NK-92 (cell line): ENCODE results near the gene ATAD3B.
"Not testable (repeated sequence)": the region's sequence is repeated elsewhere in the genome, so short reads cannot be mapped to it uniquely, and the experiment has no call there.

ENCODE experiments used
- DNase-seq: peaks from one replicate; lab custom pipeline; 2025; ENCODE audit not compliant: unreplicated experiment; lab: John Stamatoyannopoulos, UW

The ATAD3B gene

DNA sequence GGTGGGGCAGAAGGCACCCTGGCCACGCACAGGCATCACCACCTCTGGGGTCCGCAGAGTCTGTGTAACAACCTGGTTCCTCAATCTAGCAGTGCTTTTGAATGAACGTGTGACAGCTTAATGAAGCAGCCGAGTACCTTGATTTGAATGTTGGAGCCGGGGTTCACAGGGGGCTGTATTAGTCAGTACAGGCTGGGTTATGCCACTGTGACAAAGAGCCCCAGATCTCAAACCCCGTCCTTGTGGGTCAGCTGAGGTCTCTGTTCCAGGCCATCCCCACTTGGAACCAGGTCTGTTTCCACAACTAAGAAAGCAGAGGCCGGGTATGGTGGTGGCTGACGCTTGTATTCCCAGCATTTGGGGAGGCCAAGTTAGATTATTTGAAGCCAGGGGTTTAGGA lies 58.4 kb downstream of the ATAD3B start:
- DNase-seq, result no peak

DNA sequence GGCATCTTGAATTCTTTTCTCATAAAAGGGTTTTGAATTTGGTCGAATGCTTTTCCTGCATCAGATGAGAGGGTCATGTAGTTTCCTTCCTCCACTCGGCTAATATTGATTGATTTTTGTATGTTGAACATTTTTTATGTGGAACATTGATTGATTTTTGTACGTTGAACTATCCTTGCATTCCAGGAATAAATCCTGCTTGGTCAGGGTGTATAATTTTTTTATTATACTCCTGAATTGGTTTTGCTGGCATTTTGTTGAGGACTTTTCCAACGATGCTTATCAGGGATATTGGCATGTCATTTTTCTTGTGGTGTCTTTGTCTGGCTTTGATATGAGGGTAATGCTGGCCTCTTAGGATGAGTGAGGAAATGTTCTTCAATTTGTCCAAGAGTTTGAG lies 60.4 kb downstream of the ATAD3B start:
- DNase-seq, result no peak

DNA sequence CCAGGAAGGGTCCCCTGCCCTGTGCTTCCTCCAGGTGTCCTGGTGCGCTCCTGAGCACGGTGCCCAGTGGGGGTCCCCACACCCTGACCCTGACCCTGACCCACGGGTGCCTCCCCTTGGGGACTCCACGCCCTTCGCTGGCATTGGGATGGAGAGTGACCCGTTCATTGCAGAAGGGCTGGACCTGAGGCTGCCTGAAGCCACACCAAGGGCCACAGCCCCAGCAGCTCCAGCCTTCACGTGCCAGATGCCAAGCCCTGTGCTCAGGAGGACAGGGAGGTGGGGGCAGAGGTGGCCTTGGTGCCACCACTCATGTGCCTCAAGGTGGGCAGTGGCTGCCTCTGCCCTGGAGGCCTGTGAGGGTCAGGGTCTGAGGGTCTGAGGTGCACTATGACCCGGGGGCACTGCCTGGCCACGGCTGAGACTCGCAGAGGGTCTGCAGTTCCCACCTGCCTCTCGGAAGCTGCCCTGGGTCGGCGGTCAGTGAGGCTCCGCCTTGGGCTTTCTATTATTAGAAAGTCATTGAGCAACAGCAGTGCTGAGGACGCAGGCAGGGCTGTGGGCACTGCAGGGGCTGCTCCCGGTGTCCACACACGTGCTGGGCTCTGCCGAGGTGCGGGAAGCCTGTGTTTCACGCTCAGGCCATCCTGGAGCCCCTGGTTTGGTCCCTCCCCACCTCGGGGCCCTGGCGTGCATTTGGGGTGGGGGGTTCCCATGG lies 61.8 kb downstream of the ATAD3B start:
- not testable (repeated sequence) for DNase-seq

DNA sequence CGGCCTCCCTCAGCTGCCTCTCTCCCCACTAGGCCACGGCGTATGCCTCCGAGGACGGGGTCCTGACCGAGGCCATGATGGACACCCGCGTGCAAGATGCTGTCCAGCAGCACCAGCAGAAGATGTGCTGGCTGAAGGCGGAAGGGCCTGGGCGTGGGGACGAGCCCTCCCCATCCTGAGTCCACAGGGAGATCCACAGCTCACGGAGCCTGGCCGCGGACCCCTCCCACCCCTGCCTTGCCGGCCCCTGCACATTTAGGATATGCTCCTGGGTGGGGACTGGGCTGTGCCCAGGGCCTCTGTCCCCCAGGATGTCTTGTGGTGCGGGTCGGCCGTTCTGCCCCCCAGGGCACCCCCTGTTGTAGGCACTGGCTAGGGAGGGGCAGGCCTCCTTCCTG lies 62.3 kb downstream of the ATAD3B start:
- DNase-seq, result not testable (repeated sequence)

DNA sequence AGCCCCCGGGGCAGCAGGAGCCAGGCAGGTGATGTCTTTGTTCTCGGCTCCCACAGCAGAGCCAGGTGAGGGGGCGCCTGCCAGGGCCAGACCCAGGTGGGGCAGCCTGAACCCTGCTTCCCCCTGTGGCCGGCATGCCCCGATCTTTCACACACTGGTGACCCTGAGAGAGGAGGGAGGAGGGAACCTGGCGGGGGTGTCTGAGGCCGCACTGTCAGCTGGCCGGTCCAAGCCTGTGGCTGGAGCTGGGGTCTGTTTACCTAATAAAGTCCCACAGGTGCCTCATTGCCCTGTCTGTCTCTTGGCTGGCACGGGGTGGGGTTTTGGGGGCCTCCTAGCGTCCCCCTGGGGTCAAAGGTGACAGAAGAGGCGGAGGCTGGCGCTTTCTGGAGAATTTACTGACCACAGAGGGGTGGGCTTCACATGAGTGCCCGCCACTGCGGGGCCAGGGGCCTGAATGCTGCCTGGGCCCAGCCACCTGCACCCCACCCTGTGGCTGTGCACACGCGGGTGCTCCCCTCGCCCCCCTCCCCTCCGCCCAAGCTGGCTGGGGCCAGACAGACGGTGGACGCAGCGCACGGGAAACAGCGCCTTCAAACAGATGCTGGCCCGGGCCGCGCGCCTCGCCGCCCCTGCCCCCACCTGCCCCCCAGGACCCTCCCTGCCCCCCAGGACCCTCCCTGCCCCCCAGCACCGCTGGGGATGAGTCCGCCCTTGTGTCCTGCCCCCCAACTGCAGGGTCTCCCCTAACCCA lies 63.0 kb downstream of the ATAD3B start:
- DNase-seq, result no peak

DNA sequence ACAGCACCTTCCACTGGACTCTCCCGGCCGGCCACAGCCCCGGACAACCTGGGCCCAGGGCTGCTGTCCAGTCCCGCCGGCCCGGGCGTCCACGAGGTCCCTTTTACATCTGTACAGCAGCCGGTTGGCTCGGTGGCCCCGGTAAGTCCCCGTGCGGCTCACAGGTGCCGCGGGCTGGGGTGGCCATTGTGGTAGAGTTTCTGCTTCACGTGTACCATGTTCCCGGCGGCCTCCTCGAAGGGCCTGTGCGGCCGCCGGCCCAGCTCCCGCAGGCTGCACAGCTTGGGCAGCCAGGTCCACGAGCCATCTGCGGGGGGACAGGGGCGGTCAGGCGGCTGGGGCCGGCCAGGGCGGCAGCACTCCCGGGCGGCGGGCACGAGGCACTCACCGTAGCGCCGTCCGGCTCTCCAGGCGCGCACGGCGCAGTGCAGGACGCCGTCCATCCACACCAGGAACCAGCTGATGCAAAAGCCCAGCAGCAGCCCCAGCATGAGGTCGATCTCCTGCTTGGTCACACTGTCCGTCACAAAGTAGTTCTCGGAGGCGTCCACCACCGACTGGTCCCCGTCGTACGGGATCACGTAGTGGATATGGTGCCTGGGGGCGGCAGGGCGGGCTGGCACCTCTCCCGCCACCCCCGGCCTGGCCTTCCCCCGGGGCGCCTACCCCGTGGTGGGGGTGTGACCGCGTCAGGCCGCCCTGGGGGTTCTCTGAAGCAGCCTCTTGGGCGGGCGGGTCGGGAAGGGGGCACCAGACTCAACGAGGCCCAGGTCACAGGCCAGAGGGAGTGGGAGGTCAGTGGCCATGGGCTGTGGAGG lies 63.8 kb downstream of the ATAD3B start:
- no peak for DNase-seq

DNA sequence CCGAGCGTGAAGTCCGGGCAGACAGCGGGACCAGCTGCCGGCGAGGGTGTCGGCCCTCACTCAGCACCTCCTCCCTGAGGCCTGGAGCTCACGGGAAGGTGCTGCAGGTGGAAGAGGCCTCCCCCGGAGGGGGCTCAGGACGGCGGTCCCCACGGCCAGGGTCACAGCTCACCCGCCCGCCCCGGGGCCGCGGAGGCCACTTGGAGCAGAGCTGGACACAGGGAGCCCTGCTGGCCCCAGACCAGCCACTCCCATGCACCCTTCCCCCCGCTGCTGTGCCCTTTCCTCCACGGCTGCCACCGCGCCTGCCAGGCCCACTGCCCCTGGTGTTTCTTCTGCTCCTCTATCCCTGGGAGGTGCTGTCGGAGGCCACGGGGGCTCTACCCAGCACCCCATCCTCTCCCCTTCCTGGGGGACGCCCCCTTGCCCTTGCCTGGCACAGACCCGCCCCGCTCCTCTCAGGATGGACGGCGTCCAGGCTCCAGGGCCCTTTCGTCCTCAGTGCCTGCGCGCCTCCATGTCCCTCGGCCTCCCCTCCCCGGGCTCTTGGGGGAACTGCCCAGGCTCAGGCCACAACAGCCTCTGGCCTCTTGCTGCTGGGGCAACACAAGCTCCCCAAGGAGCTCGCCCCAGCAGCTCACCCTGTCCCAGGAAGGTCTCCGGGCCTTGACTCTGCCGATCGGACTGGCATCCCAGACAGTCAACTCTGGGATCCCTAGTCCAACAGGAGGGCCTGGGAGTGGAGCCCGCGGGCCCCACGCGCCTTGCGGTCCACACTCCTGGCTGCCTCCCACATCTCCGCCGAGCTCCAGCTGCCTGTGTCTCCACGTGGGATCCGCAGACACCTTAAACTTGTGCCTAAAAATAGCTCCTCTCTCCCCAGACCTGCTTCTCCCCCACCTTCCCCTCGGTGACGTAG lies 64.7 kb downstream of the ATAD3B start:
- no peak for DNase-seq

DNA sequence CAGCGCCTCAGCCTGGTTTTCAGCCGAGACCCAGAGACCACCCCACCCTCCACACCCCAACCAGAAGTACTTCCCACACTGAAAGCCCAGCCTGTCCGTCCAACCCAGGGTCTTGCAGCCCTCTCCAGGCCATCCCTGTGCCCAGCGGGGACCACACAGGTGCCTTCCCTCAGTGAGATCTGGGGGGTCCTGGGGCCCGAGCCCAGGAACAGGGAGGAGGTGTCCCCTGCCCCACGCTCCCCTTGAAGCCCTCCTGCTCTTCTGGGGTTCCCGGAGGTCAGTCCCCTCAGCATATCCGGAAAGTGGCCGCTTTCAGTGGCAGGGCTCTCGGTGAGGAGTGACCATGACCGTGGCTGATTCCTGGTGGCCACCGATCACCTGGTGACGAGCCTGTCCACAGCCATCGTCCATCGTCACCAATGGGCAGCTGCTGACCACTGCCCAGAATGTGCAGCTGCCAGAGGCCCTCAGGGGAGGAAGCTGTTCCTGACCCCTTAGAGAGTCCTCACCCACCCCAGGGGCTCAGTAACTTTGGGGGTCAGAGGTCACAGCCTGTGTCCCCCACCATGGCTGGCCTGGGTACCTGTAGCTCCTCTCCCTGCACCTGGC lies 65.5 kb downstream of the ATAD3B start:
- DNase-seq, result no peak

DNA sequence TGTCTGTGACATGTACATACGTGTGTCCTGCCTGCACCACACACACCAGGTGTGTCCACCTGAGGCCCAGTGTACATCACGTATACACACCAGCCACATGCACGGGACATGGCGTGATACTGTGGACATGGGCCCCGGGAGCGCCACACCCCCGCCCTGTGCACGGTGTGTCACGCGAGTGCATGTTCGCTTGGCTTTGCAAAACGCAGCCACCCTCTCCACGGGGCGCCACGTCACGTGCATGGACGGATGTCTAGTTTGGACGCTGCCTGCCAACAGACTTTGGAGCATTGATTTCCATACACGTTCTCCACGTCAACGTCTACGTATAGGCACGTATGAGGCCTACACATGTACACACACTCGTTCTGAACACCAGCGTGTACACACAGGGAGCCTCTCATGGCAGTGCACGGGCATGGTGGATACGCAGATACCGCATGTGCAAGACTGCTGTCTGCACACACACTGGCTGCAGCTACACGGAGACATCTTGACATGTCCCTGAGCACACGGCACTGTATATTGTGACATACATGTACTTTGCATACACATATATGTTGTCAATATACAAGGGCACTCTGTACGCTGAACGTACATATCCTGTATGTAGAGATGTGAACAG lies 66.2 kb downstream of the ATAD3B start:
- no peak for DNase-seq

DNA sequence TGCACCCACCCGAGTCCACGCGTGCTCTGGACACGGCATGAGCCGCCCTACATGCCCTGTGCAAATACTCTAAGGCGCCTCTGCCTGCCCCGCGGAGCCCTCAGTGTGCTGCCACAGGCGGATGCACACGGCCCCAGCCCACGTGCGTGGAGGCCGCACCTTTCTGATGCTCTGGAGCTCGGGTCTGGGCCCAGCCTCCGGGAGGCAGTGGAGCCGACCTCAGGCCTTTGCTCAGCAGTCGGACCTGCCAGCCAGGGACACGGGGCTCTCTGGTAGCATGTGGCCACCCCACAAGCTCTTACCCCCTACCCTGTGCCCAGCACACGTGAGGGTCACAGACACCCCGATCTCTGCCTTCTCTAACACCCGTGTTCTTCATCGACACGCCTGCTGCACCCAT lies 66.8 kb downstream of the ATAD3B start:
- DNase-seq, result no peak

DNA sequence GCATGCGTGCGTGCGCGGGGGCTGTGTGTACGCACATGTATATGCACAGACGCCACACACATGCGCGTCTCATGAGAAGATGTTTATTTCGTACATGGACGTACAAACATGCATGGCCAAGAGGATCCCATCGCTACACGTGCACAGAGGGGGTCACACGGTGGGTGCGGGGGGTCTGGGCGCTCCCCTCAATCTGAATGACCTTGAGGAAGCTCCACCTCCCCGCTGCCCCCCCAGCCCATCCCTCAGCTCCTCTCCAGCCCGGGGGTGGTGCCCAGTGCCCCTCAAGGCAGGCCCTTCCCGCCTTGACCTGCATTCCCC lies 67.4 kb downstream of the ATAD3B start:
- no peak for DNase-seq

DNA sequence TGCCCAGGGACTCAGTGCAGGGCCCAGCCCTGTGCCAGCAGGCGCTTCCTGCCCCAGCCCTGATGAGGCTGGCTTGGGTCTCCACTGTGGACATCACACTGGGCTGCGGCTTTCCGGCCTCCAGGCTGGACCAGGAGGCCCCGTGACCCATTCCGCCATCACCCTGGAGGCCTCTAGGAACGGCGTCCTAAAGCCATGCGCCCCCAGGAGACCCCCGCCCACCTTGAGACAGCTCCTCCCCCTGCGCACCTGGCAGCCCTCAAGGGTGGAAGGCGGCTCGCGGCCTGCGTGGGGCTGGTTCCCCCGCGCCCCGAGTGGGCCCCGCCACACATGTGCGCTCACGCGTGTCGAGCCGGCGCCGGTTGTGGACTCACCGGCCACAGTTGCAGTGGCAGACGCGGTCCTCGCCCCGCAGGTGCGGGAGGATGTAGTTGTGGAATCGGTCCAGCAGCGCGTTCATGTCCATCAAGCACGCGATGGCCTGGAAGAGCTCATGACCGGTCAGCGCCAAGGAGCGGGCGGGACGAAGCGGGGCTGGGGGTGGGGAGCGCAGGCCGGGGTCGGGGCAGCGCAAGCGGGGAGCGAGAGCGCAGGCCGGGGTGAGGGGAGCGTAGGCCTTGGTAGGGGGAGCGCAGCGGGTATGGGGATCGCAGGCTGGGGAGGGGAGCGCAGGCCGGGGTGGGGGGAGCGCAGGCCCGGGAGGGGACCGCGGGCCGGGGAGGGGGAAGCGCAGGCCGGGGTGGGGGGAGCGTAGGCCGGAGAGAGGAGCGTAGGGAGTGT lies 67.9 kb downstream of the ATAD3B start:
- no peak for DNase-seq

DNA sequence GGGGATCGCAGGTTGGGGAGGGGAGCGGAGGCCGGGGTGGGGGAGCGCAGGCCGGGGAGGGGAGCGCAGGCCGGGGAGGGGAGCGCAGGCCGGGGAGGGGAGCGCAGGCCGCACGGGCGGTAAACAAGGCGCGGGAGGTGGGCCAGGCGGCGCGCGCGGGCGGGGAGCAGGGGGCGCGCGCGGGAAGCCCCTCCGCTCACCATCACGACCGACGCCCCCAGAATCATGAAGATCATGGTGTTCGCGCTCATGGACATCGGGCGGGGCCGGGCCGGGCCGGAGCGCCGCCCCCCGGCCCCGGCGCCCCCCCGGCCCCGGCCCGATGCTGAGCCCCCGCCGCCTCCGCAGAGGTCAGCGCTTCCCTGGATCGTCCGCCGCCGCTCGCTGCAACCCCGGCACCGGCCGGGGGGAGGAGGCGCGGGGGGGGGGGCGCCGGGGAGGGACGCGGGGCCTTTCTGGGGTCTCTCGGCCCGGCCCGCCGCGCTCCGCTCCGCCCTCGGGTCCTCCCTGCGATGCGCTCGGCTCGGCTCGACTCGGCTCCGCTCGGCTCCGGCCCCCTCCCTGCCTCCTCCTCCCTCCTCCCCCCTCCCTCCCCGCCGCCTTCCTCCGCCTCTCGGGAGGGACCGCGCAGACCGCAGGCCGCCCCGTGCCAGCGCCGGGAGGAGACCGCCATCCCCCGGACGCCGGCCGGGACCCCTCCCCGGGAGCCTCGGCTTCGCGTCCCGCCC lies 68.7 kb downstream of the ATAD3B start, which contains the start of gene TMEM240:
TMEM240 (minus strand) TSS at position 535 of the 728 bp plus-strand sequence; CDS start at position 257, 278 bp downstream.
- no peak for DNase-seq

DNA sequence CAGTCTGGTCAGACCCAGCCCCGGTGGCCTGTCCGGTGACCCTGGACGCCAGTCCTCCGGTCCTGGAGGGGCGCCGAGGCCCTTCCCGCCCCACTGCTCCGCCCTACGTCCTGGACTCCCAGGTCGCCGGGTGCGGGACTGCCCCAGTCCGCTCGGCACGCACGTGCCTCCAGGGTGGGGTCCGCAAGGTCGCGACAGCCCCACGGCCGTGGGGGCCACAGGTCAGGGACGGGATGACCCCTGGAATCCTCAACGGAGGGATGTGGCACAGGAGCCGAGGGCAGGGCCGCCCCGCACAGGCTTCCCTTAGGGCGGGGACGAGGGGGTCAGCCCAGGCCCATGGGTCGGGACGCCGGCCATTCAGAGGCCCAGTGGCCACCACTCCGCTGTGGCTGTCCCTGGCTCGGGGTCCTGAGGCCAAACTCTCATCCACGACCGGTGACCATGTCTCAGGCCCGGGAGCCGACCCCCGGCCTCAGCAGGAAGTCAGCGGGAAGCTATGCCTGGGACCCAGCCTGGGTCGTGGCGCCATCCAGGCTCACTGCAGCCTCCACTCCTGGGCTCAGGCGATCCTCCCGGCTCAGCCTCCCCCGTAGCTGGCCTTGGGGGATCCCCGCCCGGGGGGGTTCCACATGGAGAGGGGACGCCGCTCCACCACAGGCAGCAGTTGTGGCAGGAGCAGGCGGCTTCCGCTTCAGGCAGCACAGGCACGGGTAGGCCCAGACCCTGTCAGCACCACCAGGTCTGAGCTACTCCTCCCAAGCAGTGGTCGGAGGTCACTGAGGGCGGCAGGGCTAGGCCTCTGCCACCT lies 69.5 kb downstream of the ATAD3B start:
- DNase-seq, result no peak

DNA sequence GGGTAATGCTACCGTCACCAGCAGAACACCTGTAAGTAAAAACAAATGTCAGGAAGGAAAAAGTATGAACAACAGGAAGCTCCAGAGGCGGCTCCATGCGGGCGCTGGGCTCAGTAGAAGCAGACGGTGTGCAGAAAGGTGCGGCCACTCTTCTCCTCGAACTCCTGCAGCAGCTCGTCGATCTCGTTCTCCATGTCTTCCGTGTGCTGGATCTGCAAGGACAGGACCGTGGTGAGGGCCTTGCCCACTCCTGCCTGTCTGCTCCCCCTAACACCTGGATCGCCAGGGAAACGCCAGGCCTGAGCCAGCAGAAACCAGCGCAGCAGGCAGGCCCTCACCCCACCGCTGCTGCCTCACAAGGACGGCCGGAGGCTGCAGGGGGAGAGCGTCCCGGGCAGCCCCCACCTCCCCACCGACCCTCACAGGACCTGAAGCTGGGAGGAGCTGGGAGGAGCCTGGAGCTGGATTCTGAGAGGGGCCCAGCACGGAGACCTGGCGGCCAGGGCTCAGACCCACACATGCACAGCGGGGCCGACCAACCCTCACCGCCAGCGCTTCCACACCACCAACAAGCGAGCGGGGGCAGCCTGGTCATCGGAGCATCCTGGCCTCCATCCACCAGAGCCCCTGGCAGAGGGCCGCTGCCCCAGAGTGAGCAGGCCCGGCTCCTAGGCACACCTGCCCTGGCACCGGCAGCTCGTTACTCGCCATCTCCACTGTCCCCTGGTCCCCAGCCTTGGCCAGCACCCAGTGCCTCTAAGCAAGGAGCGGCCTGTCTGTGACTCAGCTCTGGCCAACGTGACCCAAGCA lies 70.6 kb downstream of the ATAD3B start:
- DNase-seq, result no peak

DNA sequence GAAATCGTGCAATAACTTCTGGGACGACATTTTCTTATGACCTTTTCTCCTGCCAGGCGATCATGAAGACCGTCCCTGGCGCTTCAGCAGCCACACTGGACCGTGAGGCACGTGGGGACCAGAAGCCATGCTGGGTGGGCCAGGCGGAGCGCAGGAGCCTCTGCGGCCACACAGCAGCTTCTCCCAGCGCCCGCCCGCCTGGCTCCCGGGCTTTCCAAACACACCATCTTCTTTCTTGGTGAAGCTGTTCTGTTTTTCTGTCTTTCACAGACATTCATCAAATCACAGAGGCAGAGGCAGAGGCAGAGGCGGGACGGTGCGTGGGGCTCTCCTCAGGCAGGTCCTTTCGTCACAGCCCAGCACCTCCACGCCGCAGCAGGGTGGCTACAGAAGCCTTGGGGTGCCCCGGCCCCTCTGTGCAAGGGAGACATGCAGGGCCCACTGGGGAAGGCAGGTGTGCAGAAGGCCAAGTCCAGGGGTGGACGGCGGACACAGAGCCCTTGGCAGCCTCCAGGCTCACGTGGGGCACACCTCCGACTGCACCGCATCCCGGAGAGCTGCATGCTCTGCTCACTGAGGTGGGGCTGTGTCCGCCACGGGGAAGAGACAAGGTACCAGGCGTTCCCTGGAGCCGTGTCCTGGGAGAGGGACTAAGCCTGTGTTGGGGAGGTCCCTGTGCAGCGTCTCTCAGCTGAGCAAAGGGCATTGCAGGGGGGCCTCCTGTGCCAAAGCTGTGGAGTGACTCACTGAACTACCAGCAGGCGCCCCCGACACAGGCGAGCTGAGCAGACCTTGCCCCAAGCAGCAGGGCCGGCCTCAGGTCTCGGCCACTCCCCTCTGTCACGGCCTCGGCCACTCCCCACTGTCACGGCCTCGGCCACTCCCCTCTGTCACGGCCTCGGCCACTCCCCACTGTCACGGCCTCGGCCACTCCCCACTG lies 71.5 kb downstream of the ATAD3B start:
- no peak for DNase-seq
